GM21786 (cell line): ENCODE data around the gene CBR3.
"Not testable (repeated sequence)": the region's sequence is repeated elsewhere in the genome, so short reads cannot be mapped to it uniquely, and the experiment has no call there.

Experiments used
- ATAC-seq: cut with Tn5 transposase; IDR thresholded peaks from one replicate; pipeline ENCODE4 v1.9.1; 2021; ENCODE audit not compliant: unreplicated experiment

CBR3 gene

GRCh38 chr21:36134803-36135390, at the start of gene CBR3:
TSS of gene CBR3 (plus strand) at chr21:36135079. CDS start at chr21:36135193, 114 bp downstream.
- no peak for ATAC-seq

- ATAC-seq = no peak
Measured at GRCh38 chr21:36087362-36088138, 47.3 kb upstream of the CBR3 start.

GRCh38 chr21:36089946-36090345, 44.9 kb upstream of the CBR3 start:
- ATAC-seq = no peak

- no peak for ATAC-seq
Measured at GRCh38 chr21:36092681-36093080, 42.2 kb upstream of the CBR3 start.

- no peak for ATAC-seq
Measured at GRCh38 chr21:36093512-36093911, 41.4 kb upstream of the CBR3 start.

- ATAC-seq = no peak
Measured at GRCh38 chr21:36096398-36097290, 38.2 kb upstream of the CBR3 start.

GRCh38 chr21:36097427-36098181, 37.3 kb upstream of the CBR3 start:
- ATAC-seq = no peak

- ATAC-seq = no peak
Measured at GRCh38 chr21:36098182-36098532, 36.7 kb upstream of the CBR3 start.

GRCh38 chr21:36099000-36099399, 35.9 kb upstream of the CBR3 start:
- no peak for ATAC-seq

- ATAC-seq = not testable (repeated sequence)
Measured at GRCh38 chr21:36099695-36100211, 35.1 kb upstream of the CBR3 start.

- ATAC-seq = no peak
Measured at GRCh38 chr21:36100971-36101641, 33.8 kb upstream of the CBR3 start.

- no peak for ATAC-seq
Measured at GRCh38 chr21:36103434-36103833, 31.4 kb upstream of the CBR3 start.

- no peak for ATAC-seq
Measured at GRCh38 chr21:36104317-36105300, 30.3 kb upstream of the CBR3 start.

- ATAC-seq = no peak
Measured at GRCh38 chr21:36105327-36105842, 29.5 kb upstream of the CBR3 start.

GRCh38 chr21:36109868-36110267, 25.0 kb upstream of the CBR3 start:
- no peak for ATAC-seq

GRCh38 chr21:36111238-36111637, 23.6 kb upstream of the CBR3 start:
- no peak for ATAC-seq

GRCh38 chr21:36113647-36114428, 21.0 kb upstream of the CBR3 start:
- no peak for ATAC-seq

- ATAC-seq = no peak
Measured at GRCh38 chr21:36115138-36115730, 19.6 kb upstream of the CBR3 start.
